ENCODE measurements around the gene FAM180A.
"Not testable (repeated sequence)": the region's sequence is repeated elsewhere in the genome, so short reads cannot be mapped to it uniquely, and the experiment has no call there.

The FAM180A gene

DNA sequence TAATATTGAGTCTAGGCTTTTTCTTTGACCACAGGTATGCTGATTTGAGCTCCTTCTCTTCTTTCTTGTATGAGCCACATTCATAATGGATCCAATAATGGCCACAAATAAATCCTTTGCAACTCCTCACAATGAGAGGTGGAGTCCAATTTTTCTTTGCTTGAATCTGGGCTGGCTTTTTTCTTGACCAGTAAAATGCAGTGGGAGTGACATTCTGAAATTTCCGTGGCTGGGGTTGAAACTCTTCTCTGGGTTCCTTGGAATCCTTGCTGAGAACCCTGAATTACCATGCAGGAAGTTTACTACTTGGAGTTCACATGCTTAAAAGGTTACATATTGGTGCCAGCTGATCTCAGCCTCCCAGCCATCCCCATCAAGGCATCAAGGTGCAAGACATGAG is 22.4 kb upstream of the FAM180A start:
- DNase-seq, result no peak

DNA sequence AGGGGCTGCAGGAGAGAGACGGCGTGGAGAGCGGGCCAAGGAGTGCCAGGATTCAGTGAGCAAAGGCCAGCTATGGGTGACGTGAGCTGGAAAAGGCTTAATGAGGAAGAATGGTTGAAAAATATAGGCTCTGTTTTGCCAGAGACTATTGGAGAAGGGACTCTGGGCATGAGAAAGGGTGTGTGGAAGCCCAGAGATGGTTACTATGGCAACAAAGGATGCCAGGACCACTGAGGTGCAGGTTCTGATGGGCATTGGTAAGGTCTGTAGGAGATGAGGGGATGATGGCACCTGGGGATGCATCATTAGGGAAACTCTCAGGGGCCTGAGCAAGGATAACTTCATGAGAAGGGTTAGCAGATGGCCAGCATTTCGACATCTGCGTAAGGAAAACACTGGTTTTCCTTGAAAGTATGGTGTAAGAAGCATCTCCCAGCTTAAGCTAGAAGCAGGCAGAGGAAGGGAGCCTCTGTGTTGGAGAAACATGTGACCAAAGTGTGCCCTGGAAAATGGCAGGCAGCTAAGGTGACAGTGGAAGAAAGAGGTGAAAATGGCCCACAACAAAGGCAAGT is 21.6 kb upstream of the FAM180A start:
- no peak for DNase-seq

DNA sequence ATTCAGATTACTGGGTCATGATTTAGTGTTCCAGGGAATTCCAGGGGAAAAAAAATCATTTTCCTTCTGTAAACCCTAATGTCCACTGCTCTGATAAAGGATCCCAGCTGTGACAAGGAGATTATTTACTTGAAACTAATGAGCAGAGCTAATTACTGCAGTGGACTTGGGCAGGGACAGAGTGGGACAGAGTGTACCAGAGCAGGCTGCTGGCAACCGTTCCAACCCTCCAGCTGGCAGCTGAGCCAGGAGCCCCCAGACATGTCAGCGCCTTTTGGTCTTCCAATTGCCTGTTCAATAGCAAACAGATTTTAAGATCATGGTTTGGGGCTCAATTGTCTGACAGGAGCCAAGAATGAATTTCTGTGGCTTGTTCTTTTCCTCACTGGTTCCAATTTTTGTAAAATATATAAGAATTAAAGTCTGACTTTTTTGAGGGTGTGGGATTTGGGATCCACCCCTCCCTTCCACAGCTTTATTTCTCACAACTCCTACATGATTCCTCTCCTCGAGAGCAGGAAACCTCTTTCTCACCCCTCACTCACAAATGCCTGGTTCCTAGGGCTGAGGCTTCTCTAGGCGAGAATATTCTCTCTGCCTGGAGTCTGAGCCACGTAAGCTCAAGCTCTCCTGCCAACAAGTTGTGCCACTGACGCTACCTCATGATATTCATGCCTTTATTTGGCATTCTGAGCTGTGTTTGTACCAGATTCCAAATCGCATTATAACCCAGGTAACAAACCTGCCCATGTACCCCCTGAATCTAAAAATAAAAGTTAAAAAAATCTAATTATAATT is 20.6 kb upstream of the FAM180A start:
- DNase-seq, result no peak

DNA sequence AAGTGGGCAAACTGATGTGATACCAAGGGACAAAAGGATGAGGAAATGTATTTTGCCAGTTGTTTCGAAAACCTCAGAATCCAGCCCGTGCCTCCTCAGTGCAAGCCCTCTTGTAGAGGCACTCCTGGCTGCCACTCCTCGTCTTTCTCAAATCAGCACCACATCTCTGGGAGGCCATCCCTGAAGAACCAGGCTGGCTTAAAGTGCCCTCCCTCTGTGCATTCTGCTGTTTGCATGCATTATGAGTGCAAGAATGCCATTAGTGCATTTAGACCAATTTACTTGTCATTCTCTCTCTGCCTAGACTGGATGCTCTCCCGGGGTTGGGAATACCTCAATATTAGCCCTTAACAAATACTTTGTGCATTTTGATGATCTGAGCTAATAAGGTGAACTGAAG is 19.9 kb upstream of the FAM180A start:
- DNase-seq, result no peak

DNA sequence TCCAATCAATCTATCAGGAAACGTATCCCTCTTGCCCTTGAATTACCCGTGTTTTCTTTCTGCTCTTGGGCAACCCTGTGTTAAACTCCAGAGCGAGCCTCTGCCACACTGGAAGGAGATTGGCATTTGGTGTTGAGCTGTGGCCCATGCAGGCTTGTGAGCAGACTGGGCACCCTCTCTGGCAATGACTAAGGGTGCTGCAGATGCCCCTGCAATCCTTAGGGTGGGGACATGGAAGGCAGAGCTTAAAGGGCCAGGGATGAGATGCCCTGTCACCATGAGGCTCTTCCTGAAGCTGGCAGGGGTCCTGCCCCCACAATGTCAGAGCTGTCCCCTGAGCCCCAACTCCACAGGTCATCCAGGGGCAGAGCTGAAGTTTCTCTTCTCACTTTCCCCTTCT is 19.5 kb upstream of the FAM180A start:
- DNase-seq, result no peak

DNA sequence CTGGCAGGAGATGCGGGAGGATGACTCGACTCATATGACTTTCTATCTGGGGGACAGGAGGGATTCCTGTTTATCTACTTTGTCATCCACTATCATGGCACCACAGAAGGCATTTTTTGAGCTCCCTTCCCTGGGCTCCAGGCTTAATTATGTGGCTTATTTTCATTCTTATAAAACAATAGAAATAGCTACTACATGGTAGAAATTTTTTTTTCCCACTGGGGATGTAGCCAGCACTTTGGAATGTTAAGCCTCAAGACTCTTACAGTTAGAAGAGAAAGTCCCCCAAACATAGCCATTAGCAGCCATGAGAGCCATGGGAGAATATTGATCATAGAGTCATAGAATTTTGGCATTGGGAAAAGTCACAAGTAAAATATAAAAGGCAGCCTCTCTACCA is 14.6 kb upstream of the FAM180A start:
- DNase-seq, result no peak

DNA sequence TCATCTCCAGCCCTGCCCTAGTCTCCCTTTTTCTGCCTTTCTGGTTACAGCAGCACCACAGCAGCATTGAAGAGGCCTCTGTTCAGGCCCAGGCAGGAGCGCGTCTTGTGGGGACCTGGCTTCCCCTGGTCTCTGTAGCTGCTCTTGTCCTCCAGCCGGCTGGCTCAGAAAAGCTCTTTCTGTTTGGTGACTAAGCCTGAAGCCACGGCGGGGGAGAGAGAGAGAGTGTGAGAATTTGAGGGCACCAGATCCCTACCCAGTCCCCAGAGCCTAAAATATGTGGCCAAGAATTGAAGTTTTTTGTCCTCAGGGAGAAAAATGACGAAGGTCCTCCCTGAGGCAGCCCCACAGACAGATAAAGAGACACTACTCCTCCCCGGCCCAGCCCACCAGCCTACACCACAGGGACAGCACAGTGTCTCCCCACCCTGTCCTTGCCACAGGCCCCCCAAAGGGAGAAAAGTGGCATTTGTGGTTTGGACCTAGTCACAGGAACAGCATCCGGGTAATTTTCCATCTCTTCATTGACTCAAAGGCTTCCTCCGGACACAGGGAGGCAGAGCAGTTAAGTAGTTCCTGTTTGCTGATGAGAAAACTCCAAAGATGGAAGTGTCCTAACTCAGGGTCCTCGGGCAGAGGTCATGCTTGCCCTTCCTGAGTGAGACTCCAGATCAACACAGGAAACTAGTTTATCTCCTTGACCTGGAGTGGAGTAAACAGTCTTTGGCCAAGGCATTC is 13.3 kb upstream of the FAM180A start:
- no peak for DNase-seq

DNA sequence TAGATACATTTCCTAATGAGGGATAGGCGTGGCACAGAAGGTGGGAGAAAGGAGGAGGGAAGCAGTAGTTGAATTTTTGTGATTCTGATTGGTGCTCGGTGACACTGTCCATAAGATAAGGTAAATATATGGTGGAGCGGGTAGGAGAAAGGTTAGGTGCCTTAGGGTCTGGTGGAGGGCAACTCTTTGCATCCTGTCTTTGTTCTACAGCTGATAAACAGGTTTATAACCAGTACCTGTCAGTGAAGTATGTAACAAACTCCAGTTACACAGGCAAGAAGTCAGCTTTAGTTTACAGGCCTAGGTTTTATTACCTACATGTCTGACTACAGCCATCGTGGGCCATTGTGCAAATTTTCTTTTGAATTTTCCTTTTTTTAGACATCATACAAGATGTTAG is 10.9 kb upstream of the FAM180A start:
- DNase-seq, result no peak

DNA sequence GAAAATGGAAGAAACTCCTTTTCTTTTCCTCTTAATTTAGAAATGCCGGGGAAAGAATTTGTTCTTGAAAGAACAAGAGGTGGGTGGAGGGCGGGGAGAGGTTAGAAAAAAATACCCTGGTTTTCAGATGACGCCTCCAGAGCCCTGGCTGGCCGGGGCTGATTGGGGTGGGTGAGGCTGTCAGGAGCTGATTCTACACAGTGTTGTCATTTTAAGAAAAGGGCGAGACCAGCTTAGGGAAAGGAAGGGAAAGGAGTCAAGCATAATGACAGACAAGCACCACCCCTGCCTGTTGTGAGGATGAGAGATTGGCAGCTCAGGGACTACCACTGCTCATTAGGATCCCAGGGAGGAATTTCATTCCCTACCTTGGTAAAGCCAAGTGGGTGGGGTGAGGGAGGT is 9.9 kb upstream of the FAM180A start:
- DNase-seq, result no peak

DNA sequence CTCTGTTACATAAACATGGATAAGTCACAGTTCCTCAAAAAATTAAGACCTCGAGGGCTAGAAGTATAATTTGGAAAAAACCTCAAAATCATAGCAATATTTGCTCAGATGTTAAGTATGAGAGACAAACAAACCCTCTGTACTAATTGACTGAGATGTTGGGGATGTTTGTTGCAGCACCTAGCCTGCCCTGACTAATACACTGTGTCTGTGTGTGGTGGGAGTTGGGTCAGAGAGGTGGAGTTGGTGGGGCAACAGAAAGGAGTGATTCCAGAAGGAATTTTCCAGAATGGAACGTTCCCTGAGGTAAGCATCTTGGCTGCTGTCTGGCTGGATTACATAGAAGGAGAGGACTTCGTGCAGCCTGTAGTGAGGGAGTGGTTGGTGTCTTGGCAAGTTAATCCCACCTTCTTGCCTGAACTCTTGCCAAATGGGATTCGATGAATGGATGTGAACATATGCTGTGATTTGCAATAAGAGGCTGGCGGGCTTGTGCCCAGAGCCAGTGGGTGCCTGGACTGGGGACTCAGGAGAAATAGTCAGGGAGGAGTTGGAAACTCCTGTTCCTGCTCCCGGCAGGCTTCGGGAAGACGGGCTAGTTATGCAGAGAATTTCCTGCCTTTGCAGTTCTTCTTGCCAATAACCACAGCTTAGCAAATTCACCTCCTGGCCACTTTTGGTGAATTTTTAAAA is 9.3 kb upstream of the FAM180A start:
- no peak for DNase-seq

DNA sequence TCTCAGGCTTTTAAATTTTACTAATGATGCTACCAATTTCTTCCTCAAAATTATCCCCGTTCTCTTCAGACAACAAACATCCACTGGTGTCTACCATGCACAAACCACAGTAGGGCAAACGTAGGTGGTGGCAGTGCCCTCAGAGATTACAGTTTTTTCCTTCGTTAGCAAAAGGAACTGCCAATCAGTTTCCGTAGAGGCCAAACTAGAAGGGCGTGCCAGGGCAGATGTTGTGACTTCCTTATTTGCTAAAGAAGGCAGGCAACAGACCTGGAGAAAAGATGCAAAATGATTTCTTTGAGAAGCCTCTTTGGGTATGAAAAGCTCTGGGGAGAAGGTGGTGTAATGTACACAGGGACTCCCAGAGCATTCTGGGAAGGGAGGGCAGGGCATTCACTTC is 7.6 kb upstream of the FAM180A start:
- DNase-seq, result no peak

DNA sequence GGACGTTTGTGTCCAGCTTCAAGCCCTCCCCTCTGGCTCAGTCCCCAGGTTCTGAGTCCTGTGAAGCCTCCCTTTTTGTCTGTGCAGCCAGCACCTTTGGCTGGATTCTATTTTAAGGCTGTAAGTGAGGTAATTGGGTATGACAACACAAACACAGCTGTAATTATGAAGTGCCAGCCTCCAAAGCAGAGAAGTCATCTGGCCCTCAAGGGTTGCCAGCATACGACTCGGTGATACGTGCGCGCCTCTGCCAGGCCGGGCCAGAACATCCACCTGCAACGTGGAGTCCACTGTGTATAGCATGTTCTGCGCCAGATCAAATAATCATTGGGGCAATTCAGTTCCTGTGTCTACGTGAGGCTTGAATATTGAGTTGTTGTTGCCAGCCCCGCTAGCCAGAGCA is 6.7 kb upstream of the FAM180A start:
- DNase-seq, result peak; percentile 90

DNA sequence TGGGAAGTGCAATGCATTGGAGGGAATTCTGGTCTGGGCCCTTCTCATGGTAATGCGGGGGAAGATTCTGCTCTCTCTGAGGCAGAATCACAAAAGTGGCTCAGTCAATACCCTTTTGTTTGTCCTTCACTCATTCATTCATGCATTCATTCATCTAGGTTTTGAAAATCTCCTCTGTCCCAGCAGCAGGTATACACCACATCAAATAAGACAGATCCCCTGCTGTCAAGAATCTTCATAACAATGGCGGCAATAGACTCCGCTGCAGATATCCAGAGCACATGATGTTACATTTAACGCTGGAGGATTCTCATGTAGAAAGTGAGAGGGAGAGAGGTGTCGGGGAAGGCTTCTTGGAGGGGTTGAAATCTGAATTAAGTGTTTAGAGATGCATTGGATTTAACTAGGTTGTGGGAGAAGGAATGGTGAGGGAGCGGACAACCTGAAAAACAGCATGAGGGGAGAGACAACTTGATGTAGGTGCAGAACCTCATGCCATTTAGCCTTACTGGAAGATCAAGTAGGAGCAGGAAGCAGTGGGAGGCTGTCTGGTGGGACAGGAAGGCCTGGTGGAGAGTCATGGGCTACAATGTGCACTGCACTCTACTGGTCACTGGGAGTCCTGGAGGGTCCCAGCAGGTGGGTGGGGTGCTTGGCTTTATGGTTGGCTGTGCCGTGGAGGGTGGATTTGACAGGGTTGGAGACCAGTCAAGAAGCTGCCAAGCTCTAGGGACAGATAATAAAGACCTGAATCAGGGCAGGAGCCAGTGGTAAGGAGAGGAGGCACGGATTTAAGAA is 5.2 kb upstream of the FAM180A start:
- DNase-seq, result no peak

DNA sequence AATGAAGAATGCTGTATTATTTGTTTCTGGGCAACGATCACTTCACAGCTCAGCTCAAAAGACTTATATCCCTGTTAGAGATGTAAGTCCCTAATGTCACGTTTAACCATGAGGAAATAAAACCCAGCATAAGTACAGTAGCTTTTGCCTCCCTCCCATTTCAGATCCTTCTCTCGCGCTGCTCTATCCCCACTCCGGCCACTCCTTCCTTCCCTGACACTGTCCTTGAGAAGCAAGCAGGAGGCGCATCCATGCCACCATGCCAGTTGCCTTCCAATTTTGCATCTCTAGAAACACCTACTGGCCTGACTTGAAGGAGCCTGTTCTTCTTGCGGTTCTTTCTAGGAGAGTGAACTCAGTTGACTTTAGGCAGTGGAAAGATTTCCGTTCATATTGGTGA is 1.2 kb downstream of the FAM180A start:
- DNase-seq, result no peak

DNA sequence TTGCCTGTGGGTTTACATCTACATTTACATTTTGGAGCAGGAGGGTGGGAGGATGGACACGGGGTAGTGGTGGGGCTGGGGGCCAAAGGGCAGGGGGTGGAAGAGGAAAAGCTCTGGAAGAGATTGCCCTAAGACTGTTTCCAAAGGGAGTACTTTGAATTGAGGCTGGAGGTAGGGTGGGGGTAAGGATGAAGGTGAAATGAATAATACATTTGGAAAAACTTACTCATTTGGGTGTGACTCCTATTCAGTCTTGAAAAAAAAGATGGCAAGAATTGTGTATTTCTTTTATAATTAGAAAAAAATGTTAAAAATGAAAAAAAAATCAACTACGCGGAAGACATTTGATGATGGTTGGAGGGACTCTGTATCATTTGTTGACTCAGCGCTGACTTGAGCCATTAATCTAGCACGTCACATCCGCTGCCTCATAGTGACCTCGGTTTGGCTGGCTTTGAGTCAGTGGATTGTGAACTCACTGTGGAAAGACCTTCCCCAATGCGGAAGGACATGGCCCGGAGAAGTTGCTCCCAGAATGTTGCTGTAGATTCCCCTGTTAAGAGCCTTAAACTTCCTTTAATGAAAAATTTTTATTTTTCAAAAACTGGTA is 2.8 kb downstream of the FAM180A start:
- DNase-seq, result no peak

DNA sequence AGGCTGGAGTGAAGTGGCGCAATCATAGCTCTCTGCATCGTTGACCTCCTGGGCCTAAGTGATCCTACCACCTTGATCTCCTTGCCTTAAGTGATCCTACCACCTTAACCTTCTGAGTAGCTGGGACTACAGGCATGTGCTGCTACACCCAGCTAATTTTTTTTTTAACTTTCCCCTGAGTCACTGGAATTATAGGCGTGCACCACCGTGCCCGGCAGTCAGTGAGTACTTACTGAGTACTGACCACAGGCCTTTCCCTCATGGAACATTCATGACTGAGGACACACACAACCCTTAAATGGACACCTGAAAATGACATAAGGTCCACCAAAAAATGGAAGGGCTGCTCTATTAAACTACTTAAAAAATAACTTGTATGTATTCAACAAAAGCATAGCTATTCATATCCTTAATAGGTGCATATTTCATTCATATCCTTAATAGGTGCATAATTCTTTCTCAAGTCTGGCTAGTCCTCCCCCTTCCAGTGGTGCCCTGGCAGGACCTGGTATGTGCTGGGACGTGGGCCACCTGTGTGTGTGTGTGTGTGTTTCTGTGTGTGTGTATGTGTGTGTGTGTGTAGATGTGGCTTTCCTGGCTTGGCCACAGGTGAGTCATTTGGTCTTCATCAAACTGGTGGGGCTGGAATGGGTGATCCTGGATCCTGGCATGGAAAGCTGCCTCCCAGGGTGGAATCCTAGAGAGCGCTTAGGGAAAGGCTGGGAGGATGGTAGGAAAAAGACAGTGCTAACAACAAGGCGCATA is 3.5 kb downstream of the FAM180A start:
- no peak for DNase-seq

DNA sequence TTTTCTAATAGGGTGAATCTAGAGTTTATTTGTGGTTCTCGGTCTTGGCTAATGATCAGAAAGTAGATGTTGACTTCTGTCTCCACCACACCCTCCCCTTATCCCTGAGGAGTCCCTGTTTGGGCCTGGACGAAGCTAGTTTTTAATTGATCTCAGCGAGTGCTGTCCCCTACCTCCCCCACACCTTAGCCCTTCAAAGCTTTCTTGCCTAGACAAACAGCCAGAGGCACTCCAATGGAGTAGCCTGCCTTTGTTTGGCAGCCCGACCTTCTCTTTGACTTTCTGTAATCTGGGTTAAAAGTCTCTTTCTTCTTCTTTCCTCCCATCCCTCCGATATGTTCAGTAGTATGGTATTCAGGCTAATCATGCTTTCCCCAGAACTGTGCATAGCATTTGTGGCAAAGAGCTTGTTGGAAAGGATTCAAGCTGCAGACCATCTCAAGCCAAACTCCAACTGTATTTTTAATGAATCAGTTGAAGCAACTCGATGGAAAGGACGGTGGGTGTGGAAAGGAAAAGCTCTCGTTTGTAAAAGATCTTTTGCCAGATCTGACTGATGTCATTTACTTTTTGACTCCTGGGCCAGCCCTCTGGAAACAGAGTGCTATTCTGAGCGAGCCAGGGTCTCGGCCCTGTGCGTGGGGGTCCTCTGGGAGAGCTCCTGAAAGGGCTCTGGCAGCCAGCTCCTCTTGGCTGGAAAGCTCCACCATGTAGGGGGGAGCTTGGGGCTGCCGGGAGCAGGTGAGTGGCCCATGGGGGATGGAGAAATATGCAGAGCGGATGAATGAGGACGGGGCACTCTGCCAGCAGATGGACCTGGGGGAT is 4.5 kb downstream of the FAM180A start:
- no peak for DNase-seq

DNA sequence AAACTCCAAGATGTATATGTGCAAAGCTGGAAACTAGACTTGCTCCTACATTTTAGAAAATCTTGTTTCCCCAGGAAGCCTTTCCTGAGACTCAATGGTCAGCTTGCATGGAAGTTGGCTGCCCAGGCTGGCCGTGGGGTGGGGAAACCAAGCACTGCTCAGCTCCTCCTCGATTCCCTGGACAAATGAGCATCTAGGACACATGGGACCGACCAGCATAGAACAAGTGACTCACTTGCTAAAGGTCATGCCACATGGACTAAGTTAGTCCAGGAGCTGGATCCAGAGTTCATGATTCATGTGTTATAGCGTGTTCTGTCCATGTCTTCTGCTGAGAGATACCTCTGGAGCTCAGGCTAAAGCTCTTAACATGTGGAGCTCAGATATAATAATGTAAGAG is 6.2 kb downstream of the FAM180A start:
- DNase-seq, result no peak

DNA sequence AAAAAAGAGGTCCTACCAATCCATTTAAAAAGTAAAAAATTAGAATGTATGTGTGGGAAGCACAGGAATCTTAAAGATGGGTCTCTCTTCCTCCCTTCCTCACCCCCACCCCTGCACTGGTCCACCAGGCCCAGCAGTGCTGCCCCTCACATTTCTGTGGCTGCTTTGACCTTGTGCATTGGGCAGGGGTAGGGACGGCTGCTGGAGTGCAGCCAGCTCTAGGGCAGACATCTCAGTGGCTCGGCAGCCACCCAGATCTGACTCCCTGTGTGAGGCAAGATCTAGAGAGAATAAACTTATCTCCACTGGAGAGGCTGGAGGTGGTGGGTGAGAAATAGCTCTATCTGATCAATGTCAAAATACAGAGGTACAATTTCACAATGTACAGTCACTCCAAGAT is 6.7 kb downstream of the FAM180A start:
- no peak for DNase-seq

DNA sequence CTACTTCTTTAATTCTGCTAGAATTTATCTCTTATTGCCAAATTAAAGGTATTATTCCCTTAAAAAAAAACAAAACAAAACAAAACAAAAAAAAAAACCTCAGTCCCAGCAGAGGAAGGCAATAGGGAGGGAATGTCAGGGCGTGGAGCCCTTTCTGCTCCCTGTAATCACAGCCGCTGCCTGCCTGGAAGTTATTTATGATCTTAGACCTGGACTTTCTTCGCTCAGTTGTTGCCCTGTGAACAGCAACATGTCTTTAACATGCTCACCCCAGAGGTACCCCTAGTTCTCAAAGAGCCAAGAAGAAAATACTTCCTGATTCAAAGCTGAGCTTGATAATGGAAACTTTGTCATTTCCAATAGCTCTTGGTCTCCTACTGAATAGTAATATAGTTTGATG is 7.7 kb downstream of the FAM180A start:
- no peak for DNase-seq

DNA sequence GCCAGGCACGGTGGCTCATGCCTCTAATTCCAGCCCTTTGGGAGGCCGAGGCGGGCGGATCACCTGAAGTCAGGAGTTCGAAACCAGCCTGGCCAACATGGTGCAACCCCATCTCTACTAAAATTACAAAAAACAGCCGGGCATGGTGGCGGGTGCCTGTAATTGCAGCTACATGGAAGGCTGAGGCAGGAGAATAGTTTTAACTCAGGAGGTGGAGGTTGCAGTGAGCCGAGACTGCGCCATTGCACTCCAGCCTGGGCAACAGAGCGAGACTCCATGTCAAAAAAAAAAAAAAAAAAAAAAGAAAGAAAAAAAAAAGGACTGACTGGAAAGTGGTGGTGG is 11.3 kb downstream of the FAM180A start:
- DNase-seq, result not testable (repeated sequence)

All from COR-L47 (cell line).